NCI-H2171 (cell line): ENCODE data around the gene FAM181B.
"Not testable (repeated sequence)": the region's sequence is repeated elsewhere in the genome, so short reads cannot be mapped to it uniquely, and the experiment has no call there.

Experiments used
- DNase-seq: peaks from one replicate; lab custom pipeline; 2025; lab: John Stamatoyannopoulos, UW

Gene FAM181B

GRCh38 chr11:82732734-82733443 lies 775 bp downstream of the FAM181B start:
- DNase-seq, result no peak

GRCh38 chr11:82732348-82732733 lies 1.3 kb downstream of the FAM181B start:
- no peak for DNase-seq

GRCh38 chr11:82731691-82732277 lies 1.9 kb downstream of the FAM181B start:
- DNase-seq, result no peak

- no peak for DNase-seq
Observed at GRCh38 chr11:82730754-82731153, 2.9 kb downstream of the FAM181B start.

GRCh38 chr11:82730286-82730685 lies 3.4 kb downstream of the FAM181B start:
- no peak for DNase-seq

- DNase-seq, result no peak
Observed at GRCh38 chr11:82724026-82724425, 9.6 kb downstream of the FAM181B start.

- DNase-seq, result no peak
Observed at GRCh38 chr11:82722231-82722630, 11.4 kb downstream of the FAM181B start.

- no peak for DNase-seq
Observed at GRCh38 chr11:82720267-82721065, 13.2 kb downstream of the FAM181B start.

- DNase-seq, result no peak
Observed at GRCh38 chr11:82719361-82720105, 14.1 kb downstream of the FAM181B start.

- no peak for DNase-seq
Observed at GRCh38 chr11:82718821-82719220, 14.8 kb downstream of the FAM181B start.

- DNase-seq, result no peak
Observed at GRCh38 chr11:82718307-82718706, 15.4 kb downstream of the FAM181B start.

GRCh38 chr11:82714346-82715174 lies 19.1 kb downstream of the FAM181B start:
- DNase-seq, result no peak

GRCh38 chr11:82711648-82712047 lies 22.0 kb downstream of the FAM181B start:
- no peak for DNase-seq

- no peak for DNase-seq
Observed at GRCh38 chr11:82703796-82704195, 29.9 kb downstream of the FAM181B start.

GRCh38 chr11:82703226-82703625 lies 30.4 kb downstream of the FAM181B start:
- no peak for DNase-seq

- DNase-seq, result no peak
Observed at GRCh38 chr11:82701847-82702520, 31.7 kb downstream of the FAM181B start.

GRCh38 chr11:82698576-82699352 lies 34.9 kb downstream of the FAM181B start:
- DNase-seq, result no peak

- no peak for DNase-seq
Observed at GRCh38 chr11:82692981-82693380, 40.7 kb downstream of the FAM181B start.

GRCh38 chr11:82689347-82689746 lies 44.3 kb downstream of the FAM181B start:
- DNase-seq, result not testable (repeated sequence)

- DNase-seq, result no peak
Observed at GRCh38 chr11:82686211-82686610, 47.5 kb downstream of the FAM181B start.
